IPS DF 6.9 (cell line): Measurements from ENCODE around the gene GPR108.
"Not testable (repeated sequence)": the region's sequence is repeated elsewhere in the genome, so short reads cannot be mapped to it uniquely, and the experiment has no call there.

Experiments
- DNase-seq: peaks from one replicate; pipeline ENCODE4 v3.0.0-alpha.2; 2013; ENCODE audit warnings: low read depth, low spot score
- H3K27ac ChIP-seq: one replicate; pipeline ENCODE4 v1.5.1; 2013; ENCODE audit warnings: low read length, control low read depth
- H3K27me3 ChIP-seq: 2 replicates; pipeline ENCODE4 v1.6.1; 2013; ENCODE audit warnings: mild to moderate bottlenecking, low read length; ENCODE audit not compliant: control insufficient read depth, insufficient read depth
- H3K36me3 ChIP-seq: 2 replicates; pipeline ENCODE4 v1.6.1; 2013; ENCODE audit warnings: low read length; ENCODE audit not compliant: control insufficient read depth, insufficient read depth
- H3K4me1 ChIP-seq: 2 replicates; pipeline ENCODE4 v1.6.1; 2013; ENCODE audit warnings: low read length; ENCODE audit not compliant: control insufficient read depth, insufficient read depth
- H3K4me3 ChIP-seq: 2 replicates; pipeline ENCODE4 v1.5.1; 2013; ENCODE audit warnings: mild to moderate bottlenecking, low read length
- H3K9me3 ChIP-seq: 2 replicates; pipeline ENCODE4 v1.6.1; 2013; ENCODE audit warnings: low read length, inconsistent platforms; ENCODE audit not compliant: control insufficient read depth, insufficient read depth
- WGBS: extraction: QIAGEN DNeasy Blood & Tissue Kit; methylation state at CpG from one replicate; pipeline ENCODE4 v1.1.7; 2013; ENCODE audit warnings: mixed read lengths, missing lambda C conversion rate; ENCODE audit not compliant: insufficient read length, insufficient coverage; 5-methylcytosine and 5-hydroxymethylcytosine counted together

GPR108 gene

GRCh38 chr19:6737284-6737872, at the start of gene GPR108:
TSS of gene GPR108 (minus strand) at chr19:6737580. CDS start at chr19:6737576, 4 bp downstream.
- Histone ChIP-seq H3K4me1 (peaks cover 6% of the 10 kb centered on the region; the same call in 1 of the 2 replicates), H3K27ac (no peak within 1 kb of the TSS), H3K9me3 (no peaks in the 10 kb centered on the region), H3K36me3 (no peaks in the 10 kb centered on the region), H3K27me3 (no peaks in the 10 kb centered on the region), H3K4me3 (peak within 1 kb of the TSS; percentile 67)
- DNase-seq, result peak; percentile 99
- WGBS, result no CpG with 5 or more reads among the region's 55 CpGs

GRCh38 chr19:6779206-6779605, 41.8 kb upstream of the GPR108 start:
- Histone ChIP-seq H3K36me3 (no peaks in the 10 kb centered on the region), H3K27me3 (no peaks in the 10 kb centered on the region), H3K27ac (no peak overlapping the region), H3K4me1 (no peaks in the 10 kb centered on the region), H3K9me3 (no peaks in the 10 kb centered on the region), H3K4me3 (no peak overlapping the region)
- WGBS, result no CpG with 5 or more reads among the region's 4 CpGs
- no peak for DNase-seq

GRCh38 chr19:6778386-6778785, 41.0 kb upstream of the GPR108 start:
- peaks cover under 1% of the 10 kb centered on the region for H3K4me1 ChIP-seq
- no peaks in the 10 kb centered on the region for H3K27me3 ChIP-seq
- no peaks in the 10 kb centered on the region for H3K9me3 ChIP-seq
- DNase-seq, result no peak
- no CpG with 5 or more reads among the region's 4 CpGs for WGBS
- no peak overlapping the region for H3K4me3 ChIP-seq
- H3K36me3 ChIP-seq, result no peaks in the 10 kb centered on the region
- H3K27ac ChIP-seq, result no peak overlapping the region

GRCh38 chr19:6777434-6777833, 40.1 kb upstream of the GPR108 start:
- no peak overlapping the region for H3K27ac ChIP-seq
- no peak for DNase-seq
- no peak overlapping the region; the same call in 1 of the 2 replicates for H3K4me3 ChIP-seq
- H3K4me1 ChIP-seq, result peaks cover 7% of the 10 kb centered on the region
- WGBS, result no CpG with 5 or more reads among the region's 2 CpGs
- H3K9me3 ChIP-seq, result no peaks in the 10 kb centered on the region
- H3K27me3 ChIP-seq, result no peaks in the 10 kb centered on the region
- no peaks in the 10 kb centered on the region for H3K36me3 ChIP-seq

- 100% methylated on average over 1 of the region's 4 CpGs for WGBS
- Histone ChIP-seq H3K36me3 (no peaks in the 10 kb centered on the region), H3K4me3 (no peak overlapping the region), H3K9me3 (no peaks in the 10 kb centered on the region), H3K4me1 (peaks cover 7% of the 10 kb centered on the region), H3K27ac (no peak overlapping the region), H3K27me3 (no peaks in the 10 kb centered on the region)
- no peak for DNase-seq
Measured at GRCh38 chr19:6776999-6777398, 39.6 kb upstream of the GPR108 start.

- H3K27ac ChIP-seq, H3K4me3 ChIP-seq, H3K4me1 ChIP-seq, H3K36me3 ChIP-seq, DNase-seq, H3K27me3 ChIP-seq, H3K9me3 ChIP-seq: not testable (repeated sequence)
Measured at GRCh38 chr19:6776045-6776444, 38.7 kb upstream of the GPR108 start.

- Histone ChIP-seq H3K27me3 (no peaks in the 10 kb centered on the region), H3K36me3 (no peaks in the 10 kb centered on the region), H3K4me1 (peaks cover 7% of the 10 kb centered on the region), H3K27ac (no peak overlapping the region), H3K4me3 (no peak overlapping the region), H3K9me3 (no peaks in the 10 kb centered on the region)
- no peak for DNase-seq
- WGBS, result no CpG with 5 or more reads among the region's 11 CpGs
Measured at GRCh38 chr19:6774821-6775707, 37.7 kb upstream of the GPR108 start.

GRCh38 chr19:6773323-6773931, 36.0 kb upstream of the GPR108 start:
- no CpG with 5 or more reads among the region's 8 CpGs for WGBS
- Histone ChIP-seq H3K4me1 (peaks cover 7% of the 10 kb centered on the region), H3K4me3 (no peak overlapping the region)

GRCh38 chr19:6772866-6773322, 35.5 kb upstream of the GPR108 start:
- Histone ChIP-seq H3K36me3 (no peaks in the 10 kb centered on the region), H3K27me3 (no peaks in the 10 kb centered on the region), H3K27ac (no peak overlapping the region), H3K9me3 (no peaks in the 10 kb centered on the region), H3K4me3 (no peak overlapping the region), H3K4me1 (peaks cover 7% of the 10 kb centered on the region)
- WGBS, result no CpG with 5 or more reads among the region's 14 CpGs
- no peak for DNase-seq

More at GRCh38 chr19:6773323-6773931, 36.0 kb upstream of the GPR108 start:
- no peak overlapping the region for H3K27ac ChIP-seq
- DNase-seq, result no peak
- no peaks in the 10 kb centered on the region for H3K27me3 ChIP-seq
- no peaks in the 10 kb centered on the region for H3K9me3 ChIP-seq
- no peaks in the 10 kb centered on the region for H3K36me3 ChIP-seq

- Histone ChIP-seq H3K27ac (no peak within 1 kb of the TSS), H3K4me1 (peaks cover 7% of the 10 kb centered on the region), H3K4me3 (no peak within 1 kb of the TSS), H3K9me3 (no peaks in the 10 kb centered on the region), H3K27me3 (no peaks in the 10 kb centered on the region), H3K36me3 (no peaks in the 10 kb centered on the region)
- WGBS, result no CpG with 5 or more reads among the region's 25 CpGs
- no peak for DNase-seq
Measured at GRCh38 chr19:6772028-6772865, 34.9 kb upstream of the GPR108 start, which contains the start of gene VAV1. TSS of gene VAV1 (plus strand) at chr19:6772708. CDS start at chr19:6772808, 100 bp downstream.
